Stimulated activated CD8-positive, alpha-beta memory T cell treated with anti-CD3 and anti-CD28 coated beads, Interleukin-15, amount 100 ng/mL, for 48 hours (primary cell): ENCODE results near the gene ARHGAP31.

Experiments
- DNase-seq, 2 donors: peaks; one replicate each; pipeline ENCODE4 v3.0.0-alpha.2; 2020; ENCODE audit warnings: low read depth in 2 of 2

ARHGAP31 gene

DNA sequence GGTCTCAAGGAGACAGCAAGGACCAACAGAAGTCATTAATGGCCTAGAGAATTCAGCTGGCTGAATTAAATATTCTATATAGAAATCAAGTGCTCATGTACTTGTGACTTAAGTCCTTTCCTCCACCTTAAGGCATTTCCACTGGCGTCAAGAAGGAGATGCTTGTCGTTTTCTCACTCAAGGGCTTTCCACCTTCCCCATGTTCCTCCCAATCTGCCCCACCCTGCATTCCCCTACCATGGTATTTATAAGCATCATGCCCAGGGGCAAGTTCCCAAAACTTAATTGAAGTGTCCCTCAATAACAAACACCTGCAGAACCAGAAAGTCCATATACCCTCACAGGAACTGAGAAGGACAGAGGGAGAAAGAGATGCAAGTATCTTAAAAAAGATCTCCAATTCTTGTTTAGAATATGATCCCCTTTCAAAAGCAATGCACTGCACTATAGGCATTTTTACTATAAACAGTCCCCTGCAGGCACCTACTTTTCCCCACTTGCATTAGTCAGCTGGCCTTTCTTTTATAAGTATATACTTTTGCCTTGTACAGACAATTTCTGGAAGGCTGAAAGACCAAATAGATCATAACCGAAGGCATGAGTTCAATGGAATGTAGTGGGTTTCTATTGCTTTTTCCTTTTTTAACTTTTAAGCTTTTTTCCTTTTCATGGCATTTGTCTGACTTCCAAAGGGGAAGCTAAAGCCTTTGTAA is 139.6 kb downstream of the ARHGAP31 start:
- DNase-seq: no peak

DNA sequence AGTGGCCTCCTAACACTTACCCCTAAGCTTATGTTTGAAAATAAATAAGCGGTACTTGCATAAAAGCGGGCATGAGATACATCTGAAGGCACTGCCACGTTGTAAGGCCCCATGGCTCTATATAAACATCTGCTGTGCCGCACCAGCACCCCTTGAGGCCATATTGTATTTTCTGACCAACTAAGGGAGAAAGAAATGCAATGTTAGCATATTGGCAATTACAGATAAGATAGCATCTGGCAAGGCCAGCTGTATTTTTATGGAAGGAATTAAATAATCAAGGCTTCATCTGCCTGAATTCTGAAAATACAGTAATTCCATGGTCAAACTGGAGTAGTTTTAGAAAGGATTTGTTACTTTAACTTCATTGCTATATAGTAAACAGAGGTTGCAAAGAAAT is 140.5 kb downstream of the ARHGAP31 start:
- DNase-seq: no peak

DNA sequence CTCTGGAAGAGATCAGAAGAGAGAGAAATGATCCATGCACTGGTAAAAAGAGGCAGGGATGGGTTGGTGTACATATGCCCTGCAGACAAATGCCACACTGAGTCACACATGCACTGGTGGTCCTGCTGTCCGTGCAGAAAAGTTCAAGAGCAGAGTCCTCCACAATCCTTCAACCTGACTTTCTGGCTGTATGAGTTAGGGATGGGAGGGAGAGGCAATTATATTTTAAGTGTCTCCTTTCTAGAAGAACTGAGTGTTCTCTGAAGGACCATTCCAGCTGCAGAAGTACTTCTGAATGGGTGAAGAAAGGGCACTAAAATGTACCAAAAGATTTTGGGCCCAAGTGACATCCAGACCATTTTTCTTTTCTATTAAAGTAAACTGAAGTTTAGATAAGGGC is 142.8 kb downstream of the ARHGAP31 start:
- no peak for DNase-seq

DNA sequence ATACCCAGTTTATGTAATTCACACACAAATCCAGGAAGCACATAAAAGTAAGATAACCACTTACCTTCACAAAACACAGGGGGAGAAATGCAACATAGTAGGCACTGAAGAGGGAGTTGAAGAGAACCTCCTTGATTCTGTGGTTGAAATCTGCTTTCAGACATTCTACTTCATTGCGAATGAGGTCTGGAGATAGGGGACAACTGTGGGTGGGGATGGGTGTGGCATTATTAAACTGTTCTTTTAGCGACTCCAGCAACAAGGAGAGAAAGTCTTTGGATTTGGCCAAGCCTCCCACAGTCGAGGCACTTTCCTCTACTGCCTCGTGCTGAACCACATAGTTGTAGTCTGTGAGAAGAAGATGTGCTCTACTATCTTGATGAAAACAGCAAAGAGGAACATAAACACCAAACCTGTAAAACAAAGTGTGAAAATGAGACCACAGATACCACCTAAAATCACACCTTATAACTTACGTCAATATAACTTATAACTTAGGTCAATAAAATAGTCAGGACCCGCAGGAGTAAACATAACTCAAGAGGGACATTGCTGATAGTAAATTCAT is 143.6 kb downstream of the ARHGAP31 start:
- DNase-seq: no peak

DNA sequence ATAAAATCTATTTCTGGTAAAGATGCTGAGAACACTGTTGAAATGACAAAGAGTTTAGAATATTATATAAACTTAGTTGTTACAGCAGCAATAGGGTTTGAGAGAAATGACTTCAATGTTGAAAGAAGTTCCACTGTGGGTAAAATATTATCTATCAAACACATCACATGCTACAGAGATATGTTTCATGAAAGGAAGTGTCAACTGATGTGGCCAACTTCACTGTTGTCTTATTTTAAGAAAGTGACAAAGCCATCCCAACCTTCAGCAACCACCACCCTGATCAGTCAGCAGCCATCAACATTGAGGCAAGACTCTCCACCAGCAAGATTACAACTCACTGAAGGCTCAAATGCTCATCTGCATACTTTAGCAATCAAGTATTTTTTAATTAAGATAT is 149.0 kb downstream of the ARHGAP31 start:
- no peak for DNase-seq

DNA sequence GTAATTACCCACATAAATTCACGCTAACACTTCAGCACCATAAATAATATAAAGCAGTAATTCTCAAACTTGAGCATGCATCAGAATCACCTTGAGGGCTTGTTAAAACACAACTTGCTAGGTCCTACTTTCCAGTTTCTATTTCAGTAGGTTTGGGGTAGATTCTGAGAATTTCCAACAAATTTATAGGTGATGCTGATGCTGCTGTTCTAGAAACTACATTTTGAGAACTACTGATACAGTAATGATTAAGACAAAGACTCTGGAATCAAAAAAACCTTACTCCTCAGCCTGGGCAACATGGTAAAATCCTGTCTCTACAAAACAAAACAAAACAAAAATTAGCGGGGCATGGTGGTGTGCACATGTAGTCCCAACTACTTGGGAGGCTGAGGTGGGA is 150.4 kb downstream of the ARHGAP31 start:
- DNase-seq: no peak

DNA sequence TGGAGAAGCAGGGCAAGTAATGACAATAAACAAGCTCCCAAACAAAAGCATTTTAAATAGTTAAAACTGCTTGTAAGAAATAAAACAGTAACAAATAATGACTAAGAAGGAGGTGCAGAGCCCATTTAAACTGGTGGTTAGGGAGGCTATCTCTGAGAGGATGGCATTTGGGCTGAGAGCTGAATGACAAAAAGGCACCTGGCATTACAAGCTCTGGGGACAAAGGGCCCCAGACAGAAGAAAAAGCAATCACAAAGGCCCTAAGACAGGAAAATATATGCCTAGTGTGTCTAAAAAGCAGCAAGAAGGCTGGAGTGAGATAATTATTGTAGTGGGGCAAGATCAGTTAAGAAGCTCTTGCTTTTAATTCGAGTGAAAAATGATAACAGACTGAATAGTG is 159.6 kb downstream of the ARHGAP31 start:
- no peak for DNase-seq

DNA sequence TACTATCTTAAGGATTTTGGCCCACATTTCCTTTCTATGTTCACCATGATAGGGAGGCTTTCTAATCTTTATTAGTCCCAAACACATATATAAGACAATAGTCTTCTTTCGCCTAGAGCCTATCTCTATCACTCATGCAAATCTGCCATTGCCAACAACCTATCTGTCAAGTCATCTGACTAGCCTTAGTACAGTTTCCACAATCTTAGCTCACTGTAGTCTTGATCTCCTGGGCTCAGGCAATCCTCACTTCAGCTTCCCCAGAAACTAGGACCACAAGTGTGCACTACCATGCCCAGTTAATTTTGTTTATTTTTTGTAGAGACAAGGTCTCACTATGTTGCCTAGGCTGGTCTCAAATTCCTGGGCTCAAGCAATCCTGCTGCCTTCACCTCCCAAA is 162.3 kb downstream of the ARHGAP31 start:
- DNase-seq: no peak

DNA sequence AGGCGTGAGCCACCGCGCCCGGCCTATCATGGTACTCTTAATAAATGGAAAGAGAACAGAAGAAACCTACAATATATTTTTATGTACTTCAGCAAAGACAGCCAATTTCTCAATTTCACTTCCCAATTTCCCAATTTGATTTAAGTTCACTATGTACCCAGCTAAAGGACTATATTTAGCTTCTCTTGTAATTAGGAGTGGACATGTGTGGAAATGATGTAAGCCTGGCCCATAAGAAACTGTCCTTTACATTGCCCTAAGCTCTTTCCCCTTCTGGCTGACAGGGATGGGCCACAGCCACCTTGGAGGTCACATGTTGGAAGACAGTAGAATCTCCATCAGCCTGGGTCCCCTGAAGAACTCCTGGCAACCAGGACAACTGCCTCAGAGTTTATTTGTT is 163.1 kb downstream of the ARHGAP31 start:
- no peak for DNase-seq

DNA sequence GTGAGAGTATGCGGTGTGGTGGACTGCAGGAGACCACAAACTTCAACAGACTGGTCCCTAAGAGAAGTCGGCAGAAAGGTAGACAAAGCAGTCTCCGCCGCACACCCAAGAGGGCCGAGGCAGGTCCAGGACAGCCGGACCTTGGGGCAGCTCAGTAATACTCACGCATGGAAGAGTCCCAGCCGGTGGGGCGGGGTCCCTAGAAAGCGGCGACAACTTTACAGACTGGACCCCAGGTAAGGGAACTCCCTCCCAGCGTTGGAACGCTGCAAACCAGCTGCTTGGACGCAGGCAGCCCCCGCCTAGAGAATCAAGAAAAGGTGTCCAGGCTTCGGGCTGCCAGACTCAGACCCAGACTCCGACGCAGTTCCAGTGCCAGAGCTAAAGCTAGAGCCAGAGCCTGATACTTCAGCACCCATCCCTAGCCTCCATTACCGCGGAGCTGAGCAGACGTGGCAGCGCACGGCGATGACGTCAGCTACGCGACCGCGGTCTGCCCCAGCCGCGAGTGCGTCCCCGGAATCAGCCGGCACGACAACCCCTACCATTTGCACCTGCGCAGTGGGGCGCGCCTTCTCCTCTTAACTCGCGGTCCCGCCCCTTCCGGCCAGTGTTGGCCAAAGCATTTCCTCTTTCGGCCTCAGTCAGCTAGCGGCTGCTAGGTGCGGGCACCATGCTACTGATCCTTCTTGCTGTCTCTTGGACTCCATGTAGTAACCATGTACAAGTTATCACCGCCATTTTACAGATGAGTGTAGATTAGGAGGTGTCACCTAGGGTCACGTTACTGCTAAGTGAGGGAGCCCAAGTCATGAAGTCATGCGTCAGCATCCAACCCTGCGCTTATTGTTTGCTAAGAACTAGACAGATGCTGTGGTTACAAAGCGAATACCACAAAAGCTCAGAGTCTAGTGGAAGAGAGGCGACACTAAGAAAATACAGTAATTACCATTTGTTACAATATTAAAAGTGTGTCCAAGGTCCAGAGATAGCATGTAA is 169.3 kb downstream of the ARHGAP31 start, which contains the start of gene TMEM39A:
TSS of gene TMEM39A (minus strand) at position 445 of the 999 bp plus-strand sequence. CDS start 1,541 bp downstream, outside the sequence.
- DNase-seq: peak; percentile 98 to 99

DNA sequence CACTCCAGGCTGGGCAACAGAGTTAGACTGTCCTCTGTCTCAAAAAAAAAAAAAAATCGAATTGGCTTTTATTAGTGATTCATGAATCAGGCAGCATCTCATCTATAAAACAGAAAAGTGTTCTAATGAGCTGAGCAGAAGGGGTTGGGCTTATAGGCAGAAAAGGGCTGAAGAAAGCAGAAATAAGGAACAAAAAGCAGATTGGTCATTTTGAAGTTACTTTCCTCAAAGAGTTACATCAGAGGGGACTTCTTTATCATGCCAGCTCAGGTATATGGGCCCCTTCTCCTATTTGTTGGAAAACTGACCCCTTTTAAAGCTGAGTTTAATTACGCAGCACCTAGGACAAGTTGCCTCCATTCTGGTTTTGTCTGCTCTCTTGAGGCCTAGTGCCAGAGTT is 173.9 kb downstream of the ARHGAP31 start:
- DNase-seq: no peak

DNA sequence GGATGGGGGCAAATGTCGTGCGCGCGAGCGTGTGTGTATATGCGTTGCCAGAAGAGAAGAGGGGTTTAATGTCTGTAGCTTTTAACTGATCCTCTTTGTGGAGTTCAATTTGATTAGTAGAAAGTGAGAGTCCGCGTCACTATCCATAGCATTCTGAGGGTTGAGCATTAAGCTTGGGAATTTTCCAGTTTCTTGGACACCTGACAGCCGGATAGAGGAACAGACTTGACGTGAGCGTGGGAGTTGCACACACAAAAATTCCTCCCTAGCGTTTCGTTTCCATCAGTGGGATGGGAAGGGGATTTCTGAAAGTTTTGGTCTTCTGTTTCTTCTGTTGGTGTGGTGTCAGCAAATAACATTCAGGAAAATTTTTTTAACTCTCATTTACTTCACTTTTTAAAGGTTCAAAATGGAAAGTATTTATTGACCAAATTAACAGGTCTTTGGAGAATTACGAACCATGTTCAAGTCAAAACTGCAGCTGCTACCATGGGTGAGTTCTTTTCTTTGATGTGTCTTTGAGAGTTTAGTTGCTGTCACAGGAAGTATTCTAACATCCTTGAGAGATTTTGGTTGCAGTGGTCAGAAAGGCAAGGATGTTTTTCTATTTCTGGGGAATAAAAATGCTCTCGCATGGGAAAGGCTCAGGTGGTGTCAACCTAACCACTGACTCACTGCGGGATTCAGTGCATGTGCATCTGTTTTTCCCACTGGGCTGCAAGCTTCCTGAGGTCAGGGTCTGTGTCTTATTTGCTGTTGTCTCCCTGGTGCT is 175.4 kb downstream of the ARHGAP31 start:
- DNase-seq: no peak
